OCI-LY3 (cell line): ENCODE data around the gene QSOX2.

Source experiments
- CTCF ChIP-seq: fragments of 200-600, 300-600 bp; sonication (generic); IDR thresholded peaks from 2 replicates; pipeline ENCODE4 v1.5.1; 2014; ENCODE audit warnings: antibody characterized with exemption, low read length, low read depth
- EZH2phosphoT487 ChIP-seq: fragments of 200-600 bp; shearing (Covaris generic); IDR thresholded peaks from 2 replicates; pipeline ENCODE4 v1.6.1; 2018; ENCODE audit warnings: antibody characterized with exemption, mixed run types, low read depth

GRCh38 chr9:136232969-136233368 is 12.6 kb downstream of the QSOX2 start:
- TF ChIP-seq CTCF (no peak), EZH2phosphoT487 (no peak)
